HepG2 (cell line): ENCODE measurements around the gene RABL2A. TPM values are rescaled to one million over a fixed set of nuclear protein-coding genes. Genes with fewer than 3 reads are reported as not detected.
A peak's percentile ranks its signal among the peaks of the same experiment; 100 is the strongest.

Experiments
- ATAC-seq: fragments of 200-7000 bp; cut with Tn5 transposase; 3 replicates; pipeline ENCODE4 v1.9.1; 2020; ENCODE audit warnings: mild to moderate bottlenecking, moderate library complexity
- BruUV-seq: library from RNA; stranded (reverse); fragments of 400-500 nt; replicated peaks from 2 replicates; lab custom pipeline; 2021; lab: Mats Ljungman, UMichigan
- CTCF ChIA-PET: fragments of 300-600 bp; formaldehyde crosslinking; extraction: SDS; loops from one replicate; lab custom pipeline; 2021; ENCODE audit warnings: low total read pairs, inconsistent platforms, low intra/inter-chr PET ratio; lab: Yijun Ruan, JAX
- POLR2A ChIA-PET: fragments of 350-600 bp; sonication (Branson Sonifier 250); formaldehyde crosslinking; loops from one replicate; lab custom pipeline; 2020; ENCODE audit warnings: antibody characterized with exemption, inconsistent platforms; lab: Yijun Ruan, JAX
- DNase-seq: peaks from one replicate; pipeline ENCODE4 v3.0.0-alpha.2; 2015; ENCODE audit warnings: low spot score
- FAIRE-seq: peaks from 3 replicates; lab custom pipeline; 2011; peaks lifted over from hg19 to GRCh38; lab: Jason Lieb, UNC
- H2AFZ ChIP-seq: one replicate; pipeline ENCODE4 v1.6.1; 2011; ENCODE audit warnings: low read length, inconsistent platforms
- H3K27ac ChIP-seq: fragments of 300-600 bp; 3 replicates; pipeline ENCODE4 v1.8.0; 2011; ENCODE audit warnings: mixed run types, mild to moderate bottlenecking, mixed read lengths, low read length, inconsistent platforms; ENCODE audit not compliant: insufficient read depth; ENCODE audit errors: extremely low read length
- H3K27me3 ChIP-seq, 2 experiments: fragments of 200-600 bp in 1 of 2; 2 replicates in 1 of 2; 3 replicates in 1 of 2; pipeline versions ENCODE4 v1.6.0 to v1.8.0; 2011; ENCODE audit warnings: low read length in 2 of 2, mild to moderate bottlenecking in 2 of 2, moderate library complexity in 2 of 2, inconsistent platforms in 1 of 2; ENCODE audit not compliant: insufficient read depth in 2 of 2, control insufficient read depth in 1 of 2
- H3K36me3 ChIP-seq, 2 experiments: fragments of 200-600 bp in 1 of 2; replicated peaks in 1 of 2; 2 replicates in 1 of 2; 3 replicates in 1 of 2; pipeline versions ENCODE4 v1.5.1 to v1.8.0; 2011; ENCODE audit warnings: low read length in 2 of 2, inconsistent platforms in 1 of 2; ENCODE audit not compliant: insufficient read depth in 2 of 2, control insufficient read depth in 1 of 2
- H3K4me1 ChIP-seq: 2 replicates; pipeline ENCODE4 v1.5.1; 2012; ENCODE audit warnings: low read length, inconsistent platforms; ENCODE audit not compliant: insufficient read depth
- H3K4me2 ChIP-seq: 2 replicates; pipeline ENCODE4 v1.6.0; 2011; ENCODE audit warnings: low read depth, low read length, inconsistent platforms
- H3K4me3 ChIP-seq, 3 experiments: fragments of 200-600 bp in 1 of 3; sonication (generic), shearing (Covaris generic) in 1 of 3; replicated peaks in 1 of 3; 2 replicates each; pipeline ENCODE4 v1.5.1; 2011 to 2016; ENCODE audit warnings: low read length in 3 of 3, inconsistent platforms in 2 of 3, low read depth in 2 of 3, mild to moderate bottlenecking in 2 of 3, control low read depth in 1 of 3, mixed read lengths in 1 of 3; ENCODE audit not compliant: insufficient read depth in 1 of 3
- H3K79me2 ChIP-seq: one replicate; pipeline ENCODE4 v1.6.1; 2011; ENCODE audit warnings: low read length, inconsistent platforms; ENCODE audit not compliant: insufficient read depth
- H3K9ac ChIP-seq: 2 replicates; pipeline ENCODE4 v1.6.0; 2011; ENCODE audit warnings: mild to moderate bottlenecking, low read depth, low read length, inconsistent platforms; ENCODE audit not compliant: insufficient read depth
- H3K9me3 ChIP-seq: 2 replicates; pipeline ENCODE4 v1.5.1; 2012; ENCODE audit warnings: mild to moderate bottlenecking, low read length
- H4K20me1 ChIP-seq: 2 replicates; pipeline ENCODE4 v1.6.0; 2011; ENCODE audit warnings: inconsistent platforms, mild to moderate bottlenecking, low read length, moderate library complexity; ENCODE audit not compliant: insufficient read depth
- ATAD3A ChIP-seq: sonication (generic); formaldehyde crosslinking; IDR thresholded peaks from 2 replicates; pipeline ENCODE4 v1.4.0; 2020; ENCODE audit warnings: missing genetic modification reagents
- BATF2 ChIP-seq: sonication (generic); formaldehyde crosslinking; IDR thresholded peaks from 2 replicates; pipeline ENCODE4 v1.8.0; 2022; ENCODE audit warnings: mild to moderate bottlenecking, missing genetic modification reagents, moderate library complexity
- CC2D1A ChIP-seq: sonication (generic); formaldehyde crosslinking; IDR thresholded peaks from 2 replicates; pipeline ENCODE4 v1.8.1; 2023; ENCODE audit warnings: mild to moderate bottlenecking, missing genetic modification reagents
- ESRRA ChIP-seq: sonication (generic); formaldehyde crosslinking; IDR thresholded peaks from 2 replicates; pipeline ENCODE4 v1.5.1; 2020; ENCODE audit warnings: mild to moderate bottlenecking, low read depth, missing genetic modification reagents
- FLYWCH1 ChIP-seq: sonication (generic); formaldehyde crosslinking; IDR thresholded peaks from 2 replicates; pipeline ENCODE4 v1.8.1; 2023; ENCODE audit warnings: mild to moderate bottlenecking, missing genetic modification reagents
- HNF4G ChIP-seq, 2 experiments: sonication (generic) in 1 of 2; formaldehyde crosslinking in 1 of 2; IDR thresholded peaks; 2 replicates each; pipeline versions ENCODE4 v1.4.0 to v1.6.1; 2011 to 2020; ENCODE audit warnings: borderline replicate concordance in 2 of 2, low read depth in 2 of 2, mild to moderate bottlenecking in 2 of 2, low read length in 1 of 2, missing genetic modification reagents in 1 of 2, moderate library complexity in 1 of 2
- HNRNPK ChIP-seq: fragments of 200-400 bp; formaldehyde crosslinking; IDR thresholded peaks from 2 replicates; pipeline ENCODE4 v1.6.1; 2018; ENCODE audit warnings: low read length, low read depth, moderate library complexity, mild to moderate bottlenecking; ENCODE audit not compliant: poor library complexity, severe bottlenecking
- NCOA5 ChIP-seq: sonication (generic); formaldehyde crosslinking; IDR thresholded peaks from 2 replicates; pipeline ENCODE4 v1.4.0; 2020; ENCODE audit warnings: missing genetic modification reagents
- NR2F1 ChIP-seq, 2 experiments: fragments of 450-650 bp in 1 of 2; formaldehyde crosslinking in 1 of 2; IDR thresholded peaks; 2 replicates each; pipeline versions ENCODE4 v1.5.0 to v1.6.1; 2016 to 2020; ENCODE audit warnings: mild to moderate bottlenecking in 1 of 2, missing compliant biosample characterization in 1 of 2, missing genetic modification reagents in 1 of 2, moderate library complexity in 1 of 2
- NR2F2 ChIP-seq: IDR thresholded peaks from 2 replicates; pipeline ENCODE4 v1.6.1; 2012; ENCODE audit warnings: low read depth, inconsistent platforms, borderline replicate concordance
- NR2F6 ChIP-seq, 2 experiments: IDR thresholded peaks; 2 replicates each; pipeline ENCODE4 v1.6.1; 2016; ENCODE audit warnings: antibody characterized with exemption in 1 of 2, mild to moderate bottlenecking in 1 of 2
- PCBP2 ChIP-seq: fragments of 200-400 bp; formaldehyde crosslinking; optimal IDR thresholded peaks from 2 replicates; pipeline ENCODE3; 2018; ENCODE audit warnings: low read length, low read depth; ENCODE audit not compliant: poor library complexity, severe bottlenecking
- ZHX2 ChIP-seq, 2 experiments: sonication (generic) in 1 of 2; formaldehyde crosslinking in 1 of 2; IDR thresholded peaks; 2 replicates each; pipeline versions ENCODE4 v1.6.1 to v1.9.0; 2014 to 2022; ENCODE audit warnings: antibody characterized with exemption in 1 of 2, borderline replicate concordance in 1 of 2, inconsistent platforms in 1 of 2, low read depth in 1 of 2, missing genetic modification reagents in 1 of 2
- ZNF558 ChIP-seq: sonication (generic); formaldehyde crosslinking; IDR thresholded peaks from 2 replicates; pipeline ENCODE4 v1.9.0; 2022; ENCODE audit warnings: mild to moderate bottlenecking, missing genetic modification reagents, borderline replicate concordance
- ZNF616 ChIP-seq: sonication (generic); formaldehyde crosslinking; IDR thresholded peaks from 2 replicates; pipeline ENCODE4 v1.5.0; 2020; ENCODE audit warnings: low read depth, mild to moderate bottlenecking, missing genetic modification reagents
- ZNF878 ChIP-seq: sonication (generic); formaldehyde crosslinking; IDR thresholded peaks from 2 replicates; pipeline ENCODE4 v1.8.1; 2023; ENCODE audit warnings: mild to moderate bottlenecking, missing genetic modification reagents, moderate library complexity
- WGBS: methylation state at CpG from one replicate; pipeline ENCODE4 v1.1.6; 2017; ENCODE audit warnings: low lambda C conversion rate; 5-methylcytosine and 5-hydroxymethylcytosine counted together
- in situ Hi-C: cut with HindIII; loops from 2 replicates; pipeline ENCODE4 v1.10.0; 2017; ENCODE audit warnings: low pct_unique_long_range_greater_than_20kb; ENCODE audit not compliant: extremely low pct_ligation_motif_present
- intact Hi-C: fragments of 100-400 bp; cut with micrococcal nuclease; formaldehyde crosslinking; loops from one replicate; pipeline ENCODE4 v1.10.0; 2022; ENCODE audit not compliant: unreplicated experiment
- polyA plus RNA-seq, 8 experiments: library from polyadenylated mRNA; depleted of rRNA in 3 of 8; stranded (reverse) in 7 of 8; unstranded in 1 of 8; fragments of >200 nt; fragmentation: Illumina TruSeq in 4 of 8; extraction: Trizol in 4 of 8; gene quantifications; 2 replicates each; pipeline versions ENCODE4 v1.2.1 to v1.2.3, GENCODE V29; 2011 to 2016; ENCODE audit warnings: low read depth in 4 of 8, missing spikeins in 1 of 8, mixed read lengths in 1 of 8; ENCODE audit not compliant: insufficient read depth in 1 of 8
- total RNA-seq, 5 experiments: library from RNA; depleted of rRNA; stranded (reverse); fragments of >200 nt; fragmentation: Illumina TruSeq; extraction: Trizol; gene quantifications; 2 replicates each; pipeline ENCODE4 v1.2.3, GENCODE V29; 2016; ENCODE audit warnings: low read depth in 1 of 5

RABL2A gene
- total and polyA plus RNA-seq, 2 of the 13 experiments (the other 11 are each of a cell fraction or from before 2014, with no cell fraction given) = 9.6 to 13.4 TPM

GRCh38 chr2:113602869-113603466 is 24.1 kb upstream of the RABL2A start:
- H3K27ac ChIP-seq = peak overlapping the region; percentile 90
- H3K9me3 ChIP-seq = no peaks in the 10 kb centered on the region
- no peaks in the 10 kb centered on the region for H4K20me1 ChIP-seq
- no peaks in the 10 kb centered on the region; a peak in 1 of 5 replicates for H3K27me3 ChIP-seq
- DNase-seq = no peak
- ChIA-PET CTCF (interaction anchor here (1.1 to 2.0 kb wide), 4 partner anchors 16 to 117 kb away, joined by 5 to 13 read pairs (median 12); no protein-coding TSS in a partner anchor), POLR2A (interaction anchor here (1.4 to 2.0 kb wide), 2 partner anchors 19 to 154 kb away, joined by 4 to 5 read pairs; partner anchors contain the start of gene SLC35F5)
- intact Hi-C loops (loop anchor here (5.0 to 10.0 kb wide), 2 partner anchors 102 to 374 kb away; no protein-coding TSS in a partner anchor), in situ Hi-C loops (no loop called here)
- H2AFZ ChIP-seq = no peak overlapping the region
- WGBS = 0% methylated on average over 2 of the region's 2 CpGs
- no TSS peak for BruUV-seq
- peaks cover 6% of the 10 kb centered on the region for H3K4me1 ChIP-seq
- ATAC-seq = peak; percentile 89
- H3K4me2 ChIP-seq = peak overlapping the region; percentile 95
- no peak for FAIRE-seq
- peak overlapping the region; percentile 60 to 90 (median 70); a peak in 5 of 6 replicates for H3K4me3 ChIP-seq
- no peaks in the 10 kb centered on the region for H3K36me3 ChIP-seq
- peak overlapping the region; percentile 77 for H3K9ac ChIP-seq
- no peaks in the 10 kb centered on the region for H3K79me2 ChIP-seq
- TF ChIP-seq ZNF878 (CRISPR knock-in tag) (no peak), ZNF616 (CRISPR knock-in tag) (no peak), ZHX2 (IDR thresholded peaks at IDR 0.05; ENCODE audit: low read depth) (no peak), ZHX2 (CRISPR knock-in tag; IDR thresholded peaks at IDR 0.05; ENCODE audit: borderline replicate concordance) (no peak), NR2F6 (IDR thresholded peaks at IDR 0.05) (peak; percentile 73), NR2F6 (CRISPR knock-in tag; IDR thresholded peaks at IDR 0.05) (0 out of 2 replicates have a peak, but pooled peaks have one; percentile 12), CC2D1A (CRISPR knock-in tag) (no peak), PCBP2 (peak; percentile 83), ZNF558 (CRISPR knock-in tag) (no peak), ESRRA (CRISPR knock-in tag) (0 out of 2 replicates have a peak, but pooled peaks have one; percentile 11), ATAD3A (CRISPR knock-in tag) (no peak), NCOA5 (no peak), HNRNPK (peak; percentile 7), NR2F1 (CRISPR knock-in tag; IDR thresholded peaks at IDR 0.05) (peak in 1 of 2 experiments; percentile 80; a peak in 1 of 4 replicates), FLYWCH1 (CRISPR knock-in tag) (no peak), NR2F2 (0 out of 2 replicates have a peak, but pooled peaks have one; percentile 11), BATF2 (CRISPR knock-in tag) (no peak), HNF4G (IDR thresholded peaks at IDR 0.05; ENCODE audit: borderline replicate concordance, low read depth, low read length) (peak; percentile 2; the same call in 1 of the 2 replicates), HNF4G (CRISPR knock-in tag; IDR thresholded peaks at IDR 0.05; ENCODE audit: borderline replicate concordance, low read depth) (no peak)
